Neutrophil (primary cell): ENCODE data around the gene CDH15.
"Not testable (repeated sequence)": the region's sequence is repeated elsewhere in the genome, so short reads cannot be mapped to it uniquely, and the experiment has no call there.

Experiments
- H3K27ac ChIP-seq: fragments of 200-600 bp; sonication (generic); 2 replicates; pipeline ENCODE4 v1.5.1; 2016; ENCODE audit warnings: mild to moderate bottlenecking, moderate library complexity
- H3K27me3 ChIP-seq: fragments of 200-600 bp; sonication (generic); 2 replicates; pipeline ENCODE4 v1.6.0; 2016; ENCODE audit warnings: mild to moderate bottlenecking
- H3K36me3 ChIP-seq: fragments of 200-600 bp; sonication (generic); 2 replicates; pipeline ENCODE4 v1.5.1; 2017
- H3K4me1 ChIP-seq, 2 experiments: fragments of 200-600 bp in 1 of 2; sonication (generic) in 1 of 2; 1 replicate in 1 of 2; 2 replicates in 1 of 2; pipeline versions ENCODE4 v1.5.1 to v1.6.1; 2013 to 2016; ENCODE audit warnings: low read depth in 1 of 2, low read length in 1 of 2, mild to moderate bottlenecking in 1 of 2, moderate library complexity in 1 of 2; ENCODE audit not compliant: control insufficient read depth in 1 of 2, insufficient read depth in 1 of 2
- H3K4me3 ChIP-seq, 2 experiments: fragments of 200-600 bp in 1 of 2; sonication (generic) in 1 of 2; 1 replicate in 1 of 2; 2 replicates in 1 of 2; pipeline ENCODE4 v1.5.1; 2013 to 2016; ENCODE audit warnings: low read depth in 1 of 2, low read length in 1 of 2, mild to moderate bottlenecking in 1 of 2, moderate library complexity in 1 of 2
- H3K9me3 ChIP-seq: fragments of 200-600 bp; sonication (generic); 2 replicates; pipeline ENCODE4 v1.5.1; 2016
- TF ChIP-seq, protein P1 (sequence below): fragments of 200-600 bp; sonication (generic); IDR thresholded peaks from 2 replicates; pipeline ENCODE4 v1.5.1; 2016; ENCODE audit warnings: antibody characterized with exemption

CDH15 gene

DNA sequence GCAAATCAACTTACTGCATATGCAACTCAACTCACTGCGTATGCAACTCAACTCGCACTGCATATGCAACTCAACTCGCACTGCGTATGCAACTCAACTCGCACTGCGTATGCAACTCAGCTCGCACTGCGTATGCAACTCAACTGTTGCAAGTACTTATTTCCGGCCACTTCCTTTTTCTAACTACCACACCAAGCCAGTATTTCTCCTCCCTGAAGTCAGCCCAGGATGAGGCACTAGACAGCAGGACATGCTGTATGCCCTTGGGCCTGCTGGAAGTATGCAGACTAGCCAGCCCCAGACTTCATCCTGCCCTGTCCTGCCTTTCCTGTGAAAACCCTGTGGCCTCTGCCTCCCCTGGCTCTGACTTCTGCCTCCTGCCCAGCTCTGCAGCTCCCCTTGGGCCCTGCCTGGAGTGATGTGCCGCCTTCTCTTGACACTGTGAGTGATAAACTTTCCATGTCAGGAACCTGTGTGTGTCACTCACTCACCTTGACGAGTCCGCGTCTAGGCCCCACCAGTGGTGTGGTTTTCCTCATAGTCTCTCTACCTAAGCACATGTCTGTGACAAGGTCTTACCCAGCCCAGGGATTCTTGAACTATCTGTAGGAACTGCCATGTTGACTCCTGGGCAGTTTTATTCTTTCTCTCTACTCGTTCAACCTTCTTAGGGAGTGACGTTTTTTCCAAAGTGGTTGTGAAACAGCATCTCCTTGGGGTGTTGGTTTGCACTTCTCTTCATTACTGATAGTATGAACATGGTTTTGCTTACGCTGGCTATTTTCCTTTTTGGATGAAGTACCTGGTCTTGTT lies 62.3 kb downstream of the CDH15 start:
- Histone ChIP-seq H3K27ac (peak overlapping the region; percentile 84), H3K9me3 (peaks cover 4% of the 10 kb centered on the region), H3K4me3 (peak overlapping the region; percentile 39), H3K4me1 (peaks cover 25 to 29% of the 10 kb centered on the region in 2 experiments), H3K36me3 (peaks cover 13% of the 10 kb centered on the region), H3K27me3 (no peaks in the 10 kb centered on the region)
- TF ChIP-seq, protein P1, sequence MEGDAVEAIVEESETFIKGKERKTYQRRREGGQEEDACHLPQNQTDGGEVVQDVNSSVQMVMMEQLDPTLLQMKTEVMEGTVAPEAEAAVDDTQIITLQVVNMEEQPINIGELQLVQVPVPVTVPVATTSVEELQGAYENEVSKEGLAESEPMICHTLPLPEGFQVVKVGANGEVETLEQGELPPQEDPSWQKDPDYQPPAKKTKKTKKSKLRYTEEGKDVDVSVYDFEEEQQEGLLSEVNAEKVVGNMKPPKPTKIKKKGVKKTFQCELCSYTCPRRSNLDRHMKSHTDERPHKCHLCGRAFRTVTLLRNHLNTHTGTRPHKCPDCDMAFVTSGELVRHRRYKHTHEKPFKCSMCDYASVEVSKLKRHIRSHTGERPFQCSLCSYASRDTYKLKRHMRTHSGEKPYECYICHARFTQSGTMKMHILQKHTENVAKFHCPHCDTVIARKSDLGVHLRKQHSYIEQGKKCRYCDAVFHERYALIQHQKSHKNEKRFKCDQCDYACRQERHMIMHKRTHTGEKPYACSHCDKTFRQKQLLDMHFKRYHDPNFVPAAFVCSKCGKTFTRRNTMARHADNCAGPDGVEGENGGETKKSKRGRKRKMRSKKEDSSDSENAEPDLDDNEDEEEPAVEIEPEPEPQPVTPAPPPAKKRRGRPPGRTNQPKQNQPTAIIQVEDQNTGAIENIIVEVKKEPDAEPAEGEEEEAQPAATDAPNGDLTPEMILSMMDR = no peak

DNA sequence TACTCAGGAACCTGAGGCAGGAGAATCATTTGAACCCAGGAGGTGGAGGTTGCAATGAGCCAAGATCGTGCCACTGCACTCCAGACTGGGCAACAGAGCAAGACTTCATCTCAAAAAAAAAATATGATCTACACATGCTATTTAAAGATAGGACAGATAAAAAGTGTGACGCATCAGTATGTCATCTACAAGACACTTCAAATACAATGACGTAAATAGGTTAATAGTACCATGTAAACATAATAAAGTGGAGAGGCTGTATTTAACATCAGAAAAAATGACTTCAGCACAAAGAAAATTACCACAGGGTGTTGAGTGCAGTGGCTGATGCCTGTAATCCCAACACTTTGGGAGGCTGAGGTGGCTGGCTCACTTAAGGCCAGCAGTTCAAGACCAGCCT lies 66.2 kb downstream of the CDH15 start:
- no peak overlapping the region for H3K27ac ChIP-seq
- H3K4me1 ChIP-seq = peaks cover 42 to 44% of the 10 kb centered on the region in 2 experiments
- H3K9me3 ChIP-seq = no peaks in the 10 kb centered on the region
- no peaks in the 10 kb centered on the region for H3K36me3 ChIP-seq
- no peak overlapping the region for H3K4me3 ChIP-seq
- TF ChIP-seq, protein P1 = no peak
- H3K27me3 ChIP-seq = no peaks in the 10 kb centered on the region

DNA sequence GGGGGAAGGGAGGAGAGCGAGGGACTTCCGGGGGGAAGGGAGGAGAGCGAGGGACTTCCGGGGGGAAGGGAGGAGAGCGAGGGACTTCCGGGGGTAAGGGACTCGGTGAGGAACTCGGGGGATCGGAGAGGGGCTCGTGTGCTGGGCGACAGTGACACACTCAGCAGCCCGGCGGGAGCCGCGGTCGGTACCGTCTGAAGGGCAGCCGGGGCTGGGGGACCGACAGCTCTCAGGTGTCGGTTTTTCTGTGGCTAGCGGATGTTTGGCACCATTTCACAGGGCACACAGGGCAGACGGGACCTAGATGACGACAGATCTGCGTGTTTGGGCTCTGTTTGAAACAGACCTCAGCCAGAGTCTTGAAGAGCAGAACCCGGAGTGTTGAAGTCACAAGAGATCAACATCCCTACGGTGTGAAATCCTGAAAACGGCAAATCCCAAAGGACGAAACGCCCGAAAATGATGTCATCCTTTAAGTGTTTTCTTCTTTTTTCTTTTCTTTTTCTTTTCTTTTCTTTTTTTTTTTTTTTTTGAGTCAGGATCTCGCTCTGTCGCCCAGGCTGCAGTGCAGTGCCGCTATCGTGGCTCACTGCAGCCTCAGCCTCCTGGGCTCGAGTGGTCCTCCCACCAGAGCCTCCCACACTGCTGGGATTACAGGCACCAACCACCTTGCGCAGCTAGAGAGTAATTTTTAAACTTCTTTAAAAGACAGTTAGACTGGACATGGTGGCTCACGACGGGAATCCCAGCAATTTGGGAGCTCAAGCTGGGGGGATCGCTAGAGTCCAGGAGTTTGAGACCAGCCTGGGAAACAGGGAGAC lies 69.8 kb downstream of the CDH15 start:
- Histone ChIP-seq H3K27ac (peak overlapping the region; percentile 94), H3K4me3 (peak overlapping the region; percentile 81 to 91), H3K36me3 (no peaks in the 10 kb centered on the region), H3K9me3 (no peaks in the 10 kb centered on the region), H3K4me1 (peaks cover 22 to 28% of the 10 kb centered on the region in 2 experiments), H3K27me3 (peaks cover 13% of the 10 kb centered on the region)
- TF ChIP-seq, protein P1 = no peak

DNA sequence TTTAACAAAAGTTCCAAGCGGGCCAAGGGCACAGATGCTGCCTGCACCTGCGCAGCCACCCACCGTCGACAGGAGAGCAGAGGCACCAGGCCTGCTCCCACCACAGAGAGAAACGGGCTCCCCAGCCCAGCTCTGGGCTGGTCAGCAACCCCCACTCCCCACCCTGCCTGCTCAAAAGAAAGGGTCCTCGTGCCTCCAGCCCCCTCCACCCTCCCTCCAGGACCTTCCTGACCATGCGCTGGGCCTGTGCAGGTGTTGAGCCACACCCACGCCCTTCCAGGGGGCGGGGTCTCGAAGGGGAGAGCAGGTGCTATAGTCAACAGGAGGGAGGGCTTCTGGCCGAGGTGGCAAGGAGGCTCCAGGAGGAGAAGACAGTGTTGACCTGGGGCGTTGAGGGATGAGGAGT lies 71.2 kb downstream of the CDH15 start:
- peaks cover 28 to 38% of the 10 kb centered on the region in 2 experiments for H3K4me1 ChIP-seq
- no peaks in the 10 kb centered on the region for H3K36me3 ChIP-seq
- H3K9me3 ChIP-seq = no peaks in the 10 kb centered on the region
- H3K27ac ChIP-seq = peak overlapping the region; percentile 35
- H3K4me3 ChIP-seq = no peak overlapping the region
- peaks cover 27% of the 10 kb centered on the region for H3K27me3 ChIP-seq
- TF ChIP-seq, protein P1 = no peak

DNA sequence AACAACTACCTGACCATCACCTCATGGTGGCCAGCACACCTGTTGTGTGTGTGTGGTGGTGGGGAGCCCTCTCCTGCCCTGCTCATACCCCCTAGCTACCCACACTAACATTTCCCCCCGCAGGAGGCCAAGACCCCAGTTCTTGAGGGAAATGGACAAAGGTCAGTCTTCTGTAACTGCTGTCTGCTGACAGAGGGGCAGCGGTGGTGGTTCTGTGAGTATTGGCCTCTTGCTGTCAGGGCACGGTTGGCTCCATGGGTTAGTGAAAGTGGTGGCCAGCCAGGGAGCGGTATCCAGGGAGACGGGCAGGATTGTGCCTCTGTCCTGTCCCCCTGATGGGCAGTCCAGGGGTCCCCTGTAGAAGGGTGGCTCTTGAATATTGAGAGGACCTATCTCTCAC lies 72.1 kb downstream of the CDH15 start:
- peaks cover 21 to 32% of the 10 kb centered on the region in 2 experiments for H3K4me1 ChIP-seq
- TF ChIP-seq, protein P1 = no peak
- no peak overlapping the region for H3K27ac ChIP-seq
- H3K9me3 ChIP-seq = no peaks in the 10 kb centered on the region
- peaks cover 35% of the 10 kb centered on the region for H3K27me3 ChIP-seq
- H3K4me3 ChIP-seq = no peak overlapping the region
- H3K36me3 ChIP-seq = no peaks in the 10 kb centered on the region

DNA sequence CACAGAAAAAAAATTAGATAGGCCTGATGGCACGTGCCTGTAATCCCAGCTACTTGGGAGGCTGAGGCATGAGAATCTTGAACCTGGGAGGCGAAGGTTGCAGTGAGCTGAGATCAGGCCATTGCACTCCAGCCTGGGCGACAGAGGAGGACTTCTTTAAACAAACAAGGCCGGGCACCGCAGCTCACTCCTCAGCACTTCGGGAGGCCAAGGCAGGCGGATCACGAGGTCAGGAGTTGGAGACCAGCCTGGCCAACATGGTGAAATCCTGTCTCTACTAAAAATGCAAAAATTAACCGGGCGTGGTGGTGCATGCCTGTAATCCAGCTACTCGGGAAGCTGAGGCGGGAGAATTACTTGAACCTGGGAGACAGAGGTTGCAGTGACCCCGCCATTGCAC lies 72.7 kb downstream of the CDH15 start:
- H3K27me3 ChIP-seq = peaks cover 36% of the 10 kb centered on the region
- not testable (repeated sequence) for H3K4me3 ChIP-seq, H3K27ac ChIP-seq, H3K36me3 ChIP-seq, H3K9me3 ChIP-seq
- peaks cover 20 to 30% of the 10 kb centered on the region in 2 experiments for H3K4me1 ChIP-seq
